Cardiac fibroblast (primary cell): ENCODE results near the gene SLC38A9.

Source experiments
- DNase-seq, 2 donors: peaks; one replicate each; pipeline versions ENCODE4 v3.0.0 to v3.0.0-alpha.2; 2010; ENCODE audit warnings: low read depth in 2 of 2
- H3K4me3 ChIP-seq, 2 donors: replicated peaks in 1 of 2; 1 replicate in 1 of 2; 2 replicates in 1 of 2; pipeline ENCODE4 v1.5.1; 2011; ENCODE audit warnings: low read depth in 2 of 2, low read length in 2 of 2, mild to moderate bottlenecking in 2 of 2, moderate library complexity in 1 of 2
- CTCF ChIP-seq: IDR thresholded peaks from one replicate; pipeline ENCODE4 v1.5.1; 2011; ENCODE audit warnings: low read depth, mild to moderate bottlenecking, low read length, inconsistent platforms

SLC38A9 gene

DNA sequence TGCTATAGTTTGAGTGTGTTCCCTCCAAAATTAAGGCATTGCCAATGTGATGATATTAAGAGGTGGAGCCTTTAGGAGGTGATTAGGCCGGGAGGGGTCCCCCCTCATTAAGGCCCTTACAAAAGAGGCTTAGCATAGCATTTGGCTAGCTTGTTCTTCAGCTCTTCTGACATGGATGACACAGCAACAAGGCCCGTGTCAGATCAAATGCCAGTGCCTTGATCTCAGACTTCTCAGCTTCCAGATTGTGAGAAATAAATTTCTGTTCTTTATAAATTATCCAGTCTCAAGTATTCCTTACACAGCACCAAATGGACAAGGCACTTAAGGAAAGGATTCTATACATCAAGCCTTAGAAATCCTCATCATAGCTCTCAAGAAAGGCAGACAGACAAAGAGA, 31.8 kb downstream of the SLC38A9 start:
- H3K4me3 ChIP-seq: no peak overlapping the region
- TF ChIP-seq CTCF: no peak
- no peak for DNase-seq

- no peak for DNase-seq
- no peak overlapping the region for H3K4me3 ChIP-seq
- no peak for TF ChIP-seq CTCF
These were observed 32.6 kb downstream of the SLC38A9 start for GRCh38 chr5:55679556-55679955.

GRCh38 chr5:55675119-55675518, 37.0 kb downstream of the SLC38A9 start:
- DNase-seq: peak in 1 of 2 donors; percentile 69
- TF ChIP-seq CTCF: no peak

DNA sequence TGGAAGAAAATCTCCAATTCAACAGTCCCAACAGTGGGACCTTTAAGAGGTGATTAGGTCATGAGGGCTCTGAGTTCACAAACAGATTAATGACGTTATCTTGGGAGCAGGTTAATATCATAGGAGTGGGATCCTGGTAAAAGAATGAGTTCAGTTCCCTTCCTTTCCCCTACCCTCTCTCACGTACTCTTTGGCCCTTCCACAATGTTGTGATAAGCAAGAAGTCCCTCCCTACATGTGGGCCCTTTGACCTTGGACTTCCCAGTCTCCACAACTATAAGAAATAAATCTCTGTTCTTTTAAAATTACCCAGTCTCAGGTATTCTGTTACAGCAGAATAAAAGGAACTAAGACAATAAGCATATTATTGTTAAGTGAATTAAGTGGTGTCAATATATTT, 37.8 kb downstream of the SLC38A9 start:
- DNase-seq: no peak
- no peak for TF ChIP-seq CTCF

More at GRCh38 chr5:55675119-55675518, 37.0 kb downstream of the SLC38A9 start:
- no peak overlapping the region for H3K4me3 ChIP-seq

DNA sequence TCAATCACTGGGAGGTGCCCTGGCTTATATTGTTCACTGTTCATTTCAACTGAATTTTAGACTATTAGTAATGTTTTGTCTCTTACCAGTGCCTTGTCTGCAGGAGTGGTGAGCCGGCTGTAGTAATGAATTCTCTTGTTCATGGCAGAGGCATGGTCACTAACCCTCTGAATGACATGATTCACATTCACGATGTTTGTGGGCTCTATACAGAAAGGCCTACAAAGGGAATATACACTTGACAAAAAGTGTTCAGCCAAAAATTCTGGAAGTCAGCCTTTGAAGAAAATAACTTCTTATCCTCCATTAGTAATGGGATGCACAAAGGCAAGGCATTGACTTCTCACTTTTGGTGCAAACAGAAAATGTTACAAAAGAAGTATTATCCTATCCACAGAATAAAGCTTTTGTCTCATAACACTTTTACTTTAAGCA, 39.6 kb downstream of the SLC38A9 start:
- peak in 1 of 2 donors; percentile 23 for DNase-seq
- no peak overlapping the region for H3K4me3 ChIP-seq
- no peak for TF ChIP-seq CTCF

More for the DNA sequence above, 37.8 kb downstream of the SLC38A9 start:
- no peak overlapping the region for H3K4me3 ChIP-seq

GRCh38 chr5:55671975-55672374, 40.1 kb downstream of the SLC38A9 start:
- no peak overlapping the region for H3K4me3 ChIP-seq
- DNase-seq: peak; percentile 32 to 35
- no peak for TF ChIP-seq CTCF

DNA sequence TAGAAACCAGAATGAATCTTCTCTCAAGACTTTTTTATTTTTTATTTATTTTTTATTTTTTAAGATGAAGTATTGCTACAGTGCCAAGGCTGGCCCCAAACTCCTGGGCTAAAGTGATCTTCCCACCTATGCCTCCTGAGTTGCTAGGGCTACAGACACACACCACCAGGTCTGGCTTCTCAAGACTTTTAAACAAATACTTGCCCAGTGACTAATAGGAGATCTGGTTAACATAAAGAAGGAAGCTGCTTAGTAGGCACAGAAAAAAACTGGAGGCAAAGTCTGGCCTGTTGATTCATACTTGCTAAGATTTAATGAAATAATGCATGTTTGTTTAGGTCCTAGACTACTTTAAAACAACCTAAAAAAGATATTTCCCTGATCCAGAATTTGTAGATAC, 43.8 kb downstream of the SLC38A9 start:
- no peak overlapping the region for H3K4me3 ChIP-seq
- peak; percentile 78 to 88 for DNase-seq
- TF ChIP-seq CTCF: no peak
